Stimulated activated memory B cell treated with anti-CD40 and anti-IgM and Interleukin-4, amounts not matched to agents 10 μg/mL and 1 μg/mL and 100 μg/mL, for 72 hours (primary cell): ENCODE data around the gene ERGIC1.

ENCODE experiments used
- ATAC-seq: fragments of 150-1000 bp; cut with Tn5 transposase; 2 replicates; pipeline ENCODE4 v1.10.0; 2021
- H3K27ac Mint-ChIP-seq: one replicate; pipeline ENCODE4 v1.8.0; 2022; ENCODE audit warnings: mild to moderate bottlenecking, mixed read lengths
- H3K27me3 Mint-ChIP-seq: one replicate; pipeline ENCODE4 v1.8.0; 2022; ENCODE audit warnings: mixed read lengths
- H3K36me3 Mint-ChIP-seq: one replicate; pipeline ENCODE4 v1.8.0; 2022; ENCODE audit warnings: mixed read lengths
- H3K4me1 Mint-ChIP-seq: one replicate; pipeline ENCODE4 v1.8.0; 2022; ENCODE audit warnings: mixed read lengths
- H3K4me3 Mint-ChIP-seq: one replicate; pipeline ENCODE4 v1.8.0; 2022; ENCODE audit warnings: mild to moderate bottlenecking, moderate library complexity, mixed read lengths
- H3K9me3 Mint-ChIP-seq: one replicate; pipeline ENCODE4 v1.8.0; 2022; ENCODE audit warnings: mixed read lengths

ERGIC1 gene

GRCh38 chr5:172994405-172994804 lies 160.4 kb downstream of the ERGIC1 start:
- ATAC-seq, result no peak
- H3K36me3 Mint-ChIP-seq, result peaks cover 41% of the 10 kb centered on the region
- H3K9me3 Mint-ChIP-seq, result no peaks in the 10 kb centered on the region
- no peak overlapping the region for H3K4me3 Mint-ChIP-seq
- H3K27ac Mint-ChIP-seq, result peak overlapping the region; percentile 2
- H3K4me1 Mint-ChIP-seq, result peaks cover 37% of the 10 kb centered on the region
- no peaks in the 10 kb centered on the region for H3K27me3 Mint-ChIP-seq

DNA sequence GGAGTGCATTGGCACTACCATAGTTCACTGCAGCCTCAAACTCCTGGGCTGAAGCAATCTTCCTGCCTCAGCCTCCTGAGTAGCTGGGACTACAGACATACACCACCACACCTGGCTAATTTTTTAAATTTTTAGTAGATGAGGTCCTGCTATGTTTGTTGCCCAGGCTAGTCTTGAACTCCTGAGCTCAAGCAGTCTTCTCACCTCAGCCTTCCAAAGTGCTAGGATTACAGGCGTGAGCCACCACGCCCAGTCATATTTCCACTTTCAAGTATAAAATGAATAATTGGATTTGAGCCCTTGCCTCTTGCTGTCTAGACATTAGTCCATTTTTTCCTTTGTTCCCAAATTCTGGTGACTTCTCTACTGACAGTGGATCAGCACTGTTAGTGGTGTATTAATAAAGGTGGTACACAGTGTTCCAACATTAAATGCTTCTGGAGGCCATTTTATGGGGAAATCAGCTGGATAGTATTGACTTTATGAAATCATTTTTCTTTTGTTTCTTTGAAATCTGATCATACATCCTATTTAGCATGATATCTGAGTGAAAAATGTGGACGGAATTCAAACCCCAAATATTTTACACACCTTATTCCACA lies 165.4 kb downstream of the ERGIC1 start:
- no peaks in the 10 kb centered on the region for H3K9me3 Mint-ChIP-seq
- no peak overlapping the region for H3K4me3 Mint-ChIP-seq
- H3K4me1 Mint-ChIP-seq, result peaks cover 36% of the 10 kb centered on the region
- no peaks in the 10 kb centered on the region for H3K27me3 Mint-ChIP-seq
- peaks cover 30% of the 10 kb centered on the region for H3K36me3 Mint-ChIP-seq
- ATAC-seq, result no peak
- no peak overlapping the region for H3K27ac Mint-ChIP-seq

DNA sequence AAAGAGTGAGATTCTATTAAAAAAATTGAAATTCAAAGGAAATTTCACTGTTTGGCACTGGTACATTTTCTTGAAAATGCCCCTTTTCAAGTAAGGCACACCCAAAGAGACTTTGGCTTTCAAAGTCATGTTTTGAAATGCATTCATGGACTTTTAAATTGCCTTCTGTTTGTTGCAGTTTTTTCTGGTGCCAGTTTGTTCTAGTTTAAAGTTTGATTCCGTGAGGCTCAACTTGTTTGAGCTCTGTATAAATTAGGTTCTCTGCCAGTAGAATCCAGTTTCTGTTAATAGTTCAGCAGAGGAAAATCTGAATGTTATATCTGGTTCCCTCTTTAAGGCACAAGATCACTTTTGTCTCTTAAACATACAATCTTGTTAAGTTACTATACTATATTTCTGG lies 165.9 kb downstream of the ERGIC1 start:
- Mint-ChIP-seq H3K27me3 (no peaks in the 10 kb centered on the region), H3K36me3 (peaks cover 30% of the 10 kb centered on the region), H3K4me1 (peaks cover 41% of the 10 kb centered on the region), H3K4me3 (no peak overlapping the region), H3K9me3 (no peaks in the 10 kb centered on the region), H3K27ac (no peak overlapping the region)
- no peak for ATAC-seq

DNA sequence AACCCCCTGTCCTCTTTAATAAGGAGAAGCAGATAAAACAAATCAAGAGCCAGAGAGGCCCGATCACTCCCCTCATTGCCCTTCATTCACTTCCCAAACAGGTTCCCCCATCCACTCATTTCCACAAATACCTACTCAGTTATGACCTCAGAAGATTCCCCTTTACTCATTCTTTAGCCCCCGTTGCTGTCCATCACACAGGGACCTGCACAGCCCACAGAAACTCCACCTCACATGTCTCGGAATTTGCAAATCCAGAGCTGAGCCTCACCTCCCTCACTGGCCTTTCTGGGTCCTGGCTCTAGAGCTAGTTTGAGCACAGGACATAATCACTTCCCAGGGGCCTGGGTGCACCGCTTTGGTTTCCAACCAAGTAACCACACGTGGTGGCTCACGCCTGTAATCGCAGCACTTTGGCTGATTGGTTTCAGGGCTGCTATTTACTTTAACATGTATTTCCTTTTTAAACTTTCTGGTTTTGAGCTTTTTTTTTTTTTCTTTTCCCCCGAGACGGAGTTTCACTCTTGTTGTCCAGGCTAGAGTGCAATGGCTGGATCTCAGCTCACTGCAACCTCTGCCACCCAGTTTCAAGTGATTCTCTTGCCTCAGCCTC lies 167.3 kb downstream of the ERGIC1 start:
- H3K4me1 Mint-ChIP-seq, result peaks cover 44% of the 10 kb centered on the region
- H3K4me3 Mint-ChIP-seq, result peak overlapping the region; percentile 41
- peaks cover 30% of the 10 kb centered on the region for H3K36me3 Mint-ChIP-seq
- H3K27me3 Mint-ChIP-seq, result no peaks in the 10 kb centered on the region
- ATAC-seq, result peak; percentile 78
- H3K27ac Mint-ChIP-seq, result peak overlapping the region; percentile 77
- H3K9me3 Mint-ChIP-seq, result no peaks in the 10 kb centered on the region
